GM12878 (cell line): ENCODE results near the gene CSMD2. TPM values are rescaled to one million over a fixed set of nuclear protein-coding genes. Genes with fewer than 3 reads are reported as not detected.

ENCODE experiments used
- ATAC-seq: fragments of 200-7000 bp; cut with Tn5 transposase; 3 replicates; pipeline ENCODE4 v1.9.1; 2020; ENCODE audit warnings: mild to moderate bottlenecking, moderate library complexity
- BruUV-seq: library from RNA; stranded (reverse); fragments of 400-500 nt; replicated peaks from 2 replicates; lab custom pipeline; 2021; lab: Mats Ljungman, UMichigan
- CTCF ChIA-PET: fragments of 300-600 bp; sonication (Branson Sonifier 250); formaldehyde crosslinking; extraction: SDS; loops from one replicate; lab custom pipeline; 2021; ENCODE audit warnings: inconsistent platforms; lab: Yijun Ruan, JAX
- POLR2A ChIA-PET: fragments of 350-600 bp; formaldehyde crosslinking; extraction: SDS; loops from one replicate; lab custom pipeline; 2021; ENCODE audit warnings: inconsistent platforms; lab: Charles Lee
- RAD21 ChIA-PET: fragments of 300-600 bp; sonication (Branson Sonifier 250); formaldehyde crosslinking; loops from one replicate; lab custom pipeline; 2023; ENCODE audit warnings: antibody characterized with exemption; ENCODE audit not compliant: unreplicated experiment; lab: Charles Lee
- SMC1A ChIA-PET: fragments of 300-600 bp; sonication (Branson Sonifier 250); formaldehyde crosslinking; loops from one replicate; lab custom pipeline; 2023; ENCODE audit not compliant: unreplicated experiment, uncharacterized antibody; lab: Charles Lee
- DNase-seq: peaks from one replicate; pipeline ENCODE4 v3.0.0-alpha.2; 2011; ENCODE audit warnings: low read depth, low spot score
- FAIRE-seq: peaks from 3 replicates; lab custom pipeline; 2011; peaks lifted over from hg19 to GRCh38; lab: Jason Lieb, UNC
- H2AFZ ChIP-seq: 2 replicates; pipeline ENCODE4 v1.6.0; 2011; ENCODE audit warnings: low read depth, low read length, control low read depth; ENCODE audit not compliant: control insufficient read depth
- H3K27ac ChIP-seq: 2 replicates; pipeline ENCODE4 v1.5.1; 2011; ENCODE audit warnings: control low read depth; ENCODE audit not compliant: control insufficient read depth, insufficient read depth
- H3K27me3 ChIP-seq, 2 experiments: replicated peaks in 1 of 2; 2 replicates each; pipeline versions ENCODE4 v1.6.0 to v1.6.1; 2011; ENCODE audit warnings: low read length in 1 of 2; ENCODE audit not compliant: control insufficient read depth in 2 of 2, insufficient read depth in 2 of 2
- H3K36me3 ChIP-seq, 2 experiments: 2 replicates each; pipeline ENCODE4 v1.5.1; 2011; ENCODE audit warnings: low read length in 1 of 2; ENCODE audit not compliant: control insufficient read depth in 2 of 2, insufficient read depth in 2 of 2
- H3K4me1 ChIP-seq: 2 replicates; pipeline ENCODE4 v1.6.1; 2011; ENCODE audit warnings: mild to moderate bottlenecking, low read length, moderate library complexity, mixed read lengths; ENCODE audit not compliant: control insufficient read depth, insufficient read depth
- H3K4me2 ChIP-seq: 2 replicates; pipeline ENCODE4 v1.6.0; 2011; ENCODE audit warnings: control low read depth; ENCODE audit not compliant: control insufficient read depth, insufficient read depth
- H3K4me3 ChIP-seq: fragments of 200-600 bp; sonication (generic); 2 replicates; pipeline ENCODE4 v1.5.1; 2016
- H3K79me2 ChIP-seq: 2 replicates; pipeline ENCODE4 v1.6.0; 2011; ENCODE audit warnings: low read length; ENCODE audit not compliant: control insufficient read depth, insufficient read depth
- H3K9ac ChIP-seq: 2 replicates; pipeline ENCODE4 v1.8.0; 2011; ENCODE audit warnings: low read length, control low read depth, mixed read lengths; ENCODE audit not compliant: control insufficient read depth, insufficient read depth
- H3K9me3 ChIP-seq: replicated peaks from 3 replicates; pipeline ENCODE4 v1.5.1; 2011; ENCODE audit warnings: mild to moderate bottlenecking, low read length; ENCODE audit not compliant: control insufficient read depth, insufficient read depth
- H4K20me1 ChIP-seq: 2 replicates; pipeline ENCODE4 v1.6.0; 2011; ENCODE audit not compliant: control insufficient read depth, insufficient read depth
- EZH2 ChIP-seq: IDR thresholded peaks from 2 replicates; pipeline ENCODE4 v1.6.1; 2012; ENCODE audit warnings: low read depth, mild to moderate bottlenecking, control low read depth, inconsistent platforms, low read length, borderline replicate concordance; ENCODE audit not compliant: control insufficient read depth
- GABPA ChIP-seq: IDR thresholded peaks from 2 replicates; pipeline ENCODE4 v1.6.1; 2014; ENCODE audit warnings: antibody characterized with exemption, low read depth, mild to moderate bottlenecking, inconsistent platforms
- GATAD2B ChIP-seq: fragments of 450-650 bp; conservative IDR thresholded peaks from 2 replicates; pipeline ENCODE4 v1.6.1; 2017; ENCODE audit warnings: low read depth, mild to moderate bottlenecking, moderate library complexity
- KDM1A ChIP-seq: fragments of 200-600 bp; sonication (generic); IDR thresholded peaks from 2 replicates; pipeline ENCODE4 v1.6.1; 2016; ENCODE audit warnings: borderline replicate concordance
- MEF2A ChIP-seq: IDR thresholded peaks from 2 replicates; pipeline ENCODE4 v1.6.1; 2011; ENCODE audit warnings: low read depth, mild to moderate bottlenecking, low read length, moderate library complexity; ENCODE audit not compliant: insufficient read depth
- MTA2 ChIP-seq: fragments of 450-650 bp; IDR thresholded peaks from 2 replicates; pipeline ENCODE4 v1.6.1; 2016; ENCODE audit warnings: low read depth, mild to moderate bottlenecking, moderate library complexity
- NFXL1 ChIP-seq: fragments of 450-650 bp; IDR thresholded peaks from 2 replicates; pipeline ENCODE4 v1.6.1; 2017; ENCODE audit warnings: antibody characterized with exemption, mild to moderate bottlenecking, borderline replicate concordance
- NFYB ChIP-seq: IDR thresholded peaks from 2 replicates; pipeline ENCODE4 v1.6.1; 2011; ENCODE audit warnings: low read depth, mild to moderate bottlenecking, low read length, improper control_type of control experiment, moderate library complexity; ENCODE audit not compliant: insufficient read depth
- PAX5 ChIP-seq: IDR thresholded peaks from 2 replicates; pipeline ENCODE4 v1.6.1; 2011; ENCODE audit warnings: low read depth, low read length, borderline replicate concordance
- SREBF2 ChIP-seq: IDR thresholded peaks from 2 replicates; pipeline ENCODE4 v1.6.1; 2012; ENCODE audit warnings: mild to moderate bottlenecking, low read length
- SRF ChIP-seq, 2 experiments: IDR thresholded peaks; 2 replicates each; pipeline ENCODE4 v1.6.1; 2011; ENCODE audit warnings: low read depth in 2 of 2, low read length in 2 of 2, mild to moderate bottlenecking in 1 of 2, moderate library complexity in 1 of 2
- TBL1XR1 ChIP-seq: IDR thresholded peaks from 2 replicates; pipeline ENCODE4 v1.6.1; 2012; ENCODE audit warnings: low read depth, low read length, improper control_type of control experiment
- ZNF207 ChIP-seq: fragments of 450-650 bp; IDR thresholded peaks from 2 replicates; pipeline ENCODE4 v1.6.1; 2014; ENCODE audit warnings: antibody characterized with exemption, mild to moderate bottlenecking, borderline replicate concordance
- ZNF217 ChIP-seq: fragments of 450-650 bp; IDR thresholded peaks from 2 replicates; pipeline ENCODE4 v1.6.1; 2017; ENCODE audit warnings: antibody characterized with exemption, mild to moderate bottlenecking
- WGBS: methylation state at CpG from one replicate; pipeline ENCODE4 v1.1.6; 2016; ENCODE audit warnings: low lambda C conversion rate; ENCODE audit not compliant: insufficient replicate concordance, insufficient coverage; ENCODE audit errors: missing lambda C conversion rate; 5-methylcytosine and 5-hydroxymethylcytosine counted together
- in situ Hi-C: fragments of 300-500 bp; cut with MboI; formaldehyde crosslinking; loops from 9 replicates; pipeline ENCODE4 v1.14.3; 2018; ENCODE audit warnings: mixed read lengths
- intact Hi-C: fragments of 100-400 bp; cut with micrococcal nuclease; formaldehyde crosslinking; loops from one replicate; pipeline ENCODE4 v1.14.2; 2022; ENCODE audit not compliant: unreplicated experiment
- polyA plus RNA-seq, 11 experiments: library from polyadenylated mRNA; depleted of rRNA in 4 of 11; unstranded in 6 of 11; stranded (reverse) in 5 of 11; fragments of >200 nt; fragmentation: Nextera tagmentation in 4 of 11; fragmentation: Illumina TruSeq in 1 of 11; extraction: Ambion mirVana in 4 of 11; extraction: Trizol in 1 of 11; gene quantifications; 1 replicate in 1 of 11; 2 replicates in 10 of 11; pipeline versions ENCODE4 v1.2.1 to v1.2.3, GENCODE V29; 2011 to 2016; ENCODE audit warnings: inconsistent platforms in 2 of 11, missing spikeins in 2 of 11, low read depth in 1 of 11
- total RNA-seq, 4 experiments: library from RNA; depleted of rRNA in 3 of 4; stranded (reverse); fragments of >200 nt in 3 of 4; fragmentation: Illumina TruSeq in 1 of 4; extraction: Trizol in 1 of 4; gene quantifications; 2 replicates each; pipeline versions ENCODE4 v1.2.1 to v1.2.3, GENCODE V29; 2013 to 2021
- TF ChIP-seq, protein P1 (sequence below): fragments of 450-650 bp; IDR thresholded peaks from 2 replicates; pipeline ENCODE4 v1.6.1; 2017; ENCODE audit warnings: borderline replicate concordance
- TF ChIP-seq, protein P2 (sequence below): fragments of 150-350 bp; IDR thresholded peaks from 2 replicates; pipeline ENCODE4 v1.6.1; 2016; ENCODE audit warnings: low read depth, low read length

CSMD2 gene
- total and polyA plus RNA-seq, 10 of the 15 experiments (the other 5 are each of a cell fraction or from before 2014, with no cell fraction given) = under 0.01 TPM; not detected in 9

DNA sequence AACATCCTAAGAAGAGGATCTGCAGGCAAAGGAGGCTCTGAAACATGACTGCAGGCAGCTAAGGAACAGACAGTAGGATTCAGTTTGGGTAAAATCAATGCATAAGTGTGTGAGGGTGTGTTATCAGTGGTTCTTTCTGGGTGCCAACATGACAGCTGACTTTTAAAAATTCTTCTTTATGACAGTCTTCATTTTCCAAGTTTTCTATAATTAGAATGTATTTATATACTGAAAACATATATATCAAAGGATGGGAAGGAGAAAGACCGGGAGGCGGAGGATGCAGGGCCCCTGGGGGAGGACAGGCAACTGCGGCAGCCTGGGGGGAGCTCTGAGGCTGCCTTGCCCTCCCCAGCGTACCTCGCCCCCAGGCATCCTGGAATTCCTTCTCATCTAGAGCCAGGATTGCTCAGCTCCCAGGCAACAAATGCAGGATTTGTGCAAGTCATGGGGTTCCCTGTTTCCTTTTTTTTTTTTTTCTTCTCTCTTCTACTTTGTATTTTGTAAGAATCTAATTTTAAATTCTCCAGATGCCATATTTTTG, 104.8 kb downstream of the CSMD2 start (continued):
- TF ChIP-seq SRF (IDR thresholded peaks at IDR 0.05; ENCODE audit: low read depth in 2 of 2, low read length in 2 of 2) = no peak
- no peak for TF ChIP-seq TBL1XR1
- TF ChIP-seq SREBF2 = no peak
- no peak for TF ChIP-seq PAX5
- no peak for TF ChIP-seq ZNF217
- no peak for TF ChIP-seq GABPA
- TF ChIP-seq GATAD2B = no peak
- TF ChIP-seq NFXL1 = no peak

DNA sequence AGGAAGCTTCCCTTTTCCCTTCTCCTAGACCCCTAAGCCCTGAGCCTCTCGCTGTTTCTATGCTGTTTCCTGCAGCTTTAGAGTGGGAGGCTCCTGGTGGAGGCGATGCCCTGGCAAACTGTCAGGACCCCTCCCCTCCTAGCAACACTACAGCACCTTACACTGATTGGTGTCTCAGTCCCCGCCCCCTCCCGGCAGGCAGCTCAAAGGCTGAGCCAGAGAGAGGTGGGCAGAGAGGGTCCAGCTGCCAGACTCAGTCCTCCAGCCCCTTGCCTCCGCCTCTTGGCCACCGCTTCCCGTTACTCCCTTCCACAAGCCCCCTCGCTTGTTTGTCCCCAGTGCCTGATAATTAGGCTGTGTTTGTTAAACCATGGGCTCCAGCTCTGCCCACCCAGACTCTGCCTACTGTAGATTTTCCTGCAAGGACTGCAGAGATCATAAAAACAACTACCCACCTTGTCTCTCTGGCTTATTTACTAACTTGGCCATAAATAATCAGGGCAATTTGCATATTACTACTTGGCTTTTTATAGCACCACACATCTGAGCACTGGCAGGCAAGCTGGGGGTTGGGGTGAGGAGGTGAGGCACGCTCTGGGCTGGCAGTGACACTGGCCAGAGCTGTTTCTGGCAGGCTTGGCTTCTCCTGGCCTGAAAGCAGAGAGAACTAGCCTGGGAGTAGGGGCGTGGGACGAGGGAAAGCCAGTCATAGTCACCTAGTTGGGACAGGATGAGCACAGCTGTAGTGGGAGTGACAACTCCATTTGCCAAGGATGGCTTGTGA, 107.5 kb downstream of the CSMD2 start:
- H3K27me3 ChIP-seq = no peaks in the 10 kb centered on the region
- BruUV-seq = no TSS peak
- H3K27ac ChIP-seq = no peak overlapping the region
- ChIA-PET CTCF (no interaction called here), POLR2A (no interaction called here), RAD21 (no interaction called here), SMC1A (interaction anchor here (1.4 kb wide), 1 partner anchor 17 kb away, joined by 4 read pairs; no protein-coding TSS in a partner anchor)
- under 1% methylated on average over 11 of the region's 11 CpGs for WGBS
- no peak overlapping the region for H3K9ac ChIP-seq
- FAIRE-seq (no peak), DNase-seq (no peak), ATAC-seq (no peak)
- H3K79me2 ChIP-seq = no peaks in the 10 kb centered on the region
- no peak overlapping the region for H2AFZ ChIP-seq
- H3K4me1 ChIP-seq = no peaks in the 10 kb centered on the region
- in situ Hi-C loops (no loop called here), intact Hi-C loops (no loop called here)
- H3K4me3 ChIP-seq = no peak overlapping the region
- H3K36me3 ChIP-seq = no peaks in the 10 kb centered on the region
- no peaks in the 10 kb centered on the region for H3K9me3 ChIP-seq
- H3K4me2 ChIP-seq = no peak overlapping the region
- no peaks in the 10 kb centered on the region for H4K20me1 ChIP-seq
- TF ChIP-seq, protein P1, sequence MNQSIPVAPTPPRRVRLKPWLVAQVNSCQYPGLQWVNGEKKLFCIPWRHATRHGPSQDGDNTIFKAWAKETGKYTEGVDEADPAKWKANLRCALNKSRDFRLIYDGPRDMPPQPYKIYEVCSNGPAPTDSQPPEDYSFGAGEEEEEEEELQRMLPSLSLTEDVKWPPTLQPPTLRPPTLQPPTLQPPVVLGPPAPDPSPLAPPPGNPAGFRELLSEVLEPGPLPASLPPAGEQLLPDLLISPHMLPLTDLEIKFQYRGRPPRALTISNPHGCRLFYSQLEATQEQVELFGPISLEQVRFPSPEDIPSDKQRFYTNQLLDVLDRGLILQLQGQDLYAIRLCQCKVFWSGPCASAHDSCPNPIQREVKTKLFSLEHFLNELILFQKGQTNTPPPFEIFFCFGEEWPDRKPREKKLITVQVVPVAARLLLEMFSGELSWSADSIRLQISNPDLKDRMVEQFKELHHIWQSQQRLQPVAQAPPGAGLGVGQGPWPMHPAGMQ = no peak
- TF ChIP-seq NFYB (no peak), ZNF207 (no peak), MTA2 (no peak), EZH2 (no peak), MEF2A (no peak), KDM1A (no peak)
- TF ChIP-seq, protein P2, sequence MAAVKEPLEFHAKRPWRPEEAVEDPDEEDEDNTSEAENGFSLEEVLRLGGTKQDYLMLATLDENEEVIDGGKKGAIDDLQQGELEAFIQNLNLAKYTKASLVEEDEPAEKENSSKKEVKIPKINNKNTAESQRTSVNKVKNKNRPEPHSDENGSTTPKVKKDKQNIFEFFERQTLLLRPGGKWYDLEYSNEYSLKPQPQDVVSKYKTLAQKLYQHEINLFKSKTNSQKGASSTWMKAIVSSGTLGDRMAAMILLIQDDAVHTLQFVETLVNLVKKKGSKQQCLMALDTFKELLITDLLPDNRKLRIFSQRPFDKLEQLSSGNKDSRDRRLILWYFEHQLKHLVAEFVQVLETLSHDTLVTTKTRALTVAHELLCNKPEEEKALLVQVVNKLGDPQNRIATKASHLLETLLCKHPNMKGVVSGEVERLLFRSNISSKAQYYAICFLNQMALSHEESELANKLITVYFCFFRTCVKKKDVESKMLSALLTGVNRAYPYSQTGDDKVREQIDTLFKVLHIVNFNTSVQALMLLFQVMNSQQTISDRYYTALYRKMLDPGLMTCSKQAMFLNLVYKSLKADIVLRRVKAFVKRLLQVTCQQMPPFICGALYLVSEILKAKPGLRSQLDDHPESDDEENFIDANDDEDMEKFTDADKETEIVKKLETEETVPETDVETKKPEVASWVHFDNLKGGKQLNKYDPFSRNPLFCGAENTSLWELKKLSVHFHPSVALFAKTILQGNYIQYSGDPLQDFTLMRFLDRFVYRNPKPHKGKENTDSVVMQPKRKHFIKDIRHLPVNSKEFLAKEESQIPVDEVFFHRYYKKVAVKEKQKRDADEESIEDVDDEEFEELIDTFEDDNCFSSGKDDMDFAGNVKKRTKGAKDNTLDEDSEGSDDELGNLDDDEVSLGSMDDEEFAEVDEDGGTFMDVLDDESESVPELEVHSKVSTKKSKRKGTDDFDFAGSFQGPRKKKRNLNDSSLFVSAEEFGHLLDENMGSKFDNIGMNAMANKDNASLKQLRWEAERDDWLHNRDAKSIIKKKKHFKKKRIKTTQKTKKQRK = no peak
